B cell (primary cell): ENCODE data around the gene LMF2. TPM values are rescaled to one million over a fixed set of nuclear protein-coding genes. Genes with fewer than 3 reads are reported as not detected.
A peak's percentile ranks its signal among the peaks of the same experiment; 100 is the strongest.

Experiments used
- ATAC-seq: fragments of 200-7000 bp; cut with Tn5 transposase; one replicate; pipeline ENCODE4 v1.10.0; 2021; ENCODE audit warnings: low read depth, mild to moderate bottlenecking, moderate number of reproducible peaks, moderate library complexity
- CTCF ChIA-PET: fragments of 350-600 bp; sonication (Branson Sonifier 250); formaldehyde crosslinking; loops from one replicate; lab custom pipeline; 2021; ENCODE audit warnings: antibody characterized with exemption, inconsistent platforms; lab: Charles Lee
- POLR2A ChIA-PET: fragments of 350-600 bp; sonication (Branson Sonifier 250); formaldehyde crosslinking; loops from one replicate; lab custom pipeline; 2021; ENCODE audit warnings: antibody characterized with exemption; lab: Charles Lee
- DNase-seq: peaks from one replicate; pipeline ENCODE4 v3.0.0; 2013
- H2AFZ ChIP-seq: 2 replicates; pipeline ENCODE4 v1.6.1; 2012; ENCODE audit warnings: mild to moderate bottlenecking, low read depth, low read length; ENCODE audit not compliant: insufficient read depth, poor library complexity, severe bottlenecking
- H3K27ac ChIP-seq, 2 donors: 1 replicate in 1 of 2; 2 replicates in 1 of 2; pipeline ENCODE4 v1.5.1; 2012 to 2013; ENCODE audit warnings: low read length in 2 of 2, mild to moderate bottlenecking in 2 of 2, moderate library complexity in 1 of 2
- H3K27me3 ChIP-seq, 4 experiments: fragments of 200-600 bp in 1 of 4; sonication (generic) in 1 of 4; replicated peaks in 1 of 4; 1 replicate in 2 of 4; 2 replicates in 2 of 4; pipeline versions ENCODE4 v1.6.1 to v1.7.0; 2013 to 2016; ENCODE audit warnings: low read length in 3 of 4, mild to moderate bottlenecking in 2 of 4, mixed read lengths in 1 of 4, moderate library complexity in 1 of 4; ENCODE audit not compliant: insufficient read depth in 4 of 4, control insufficient read depth in 3 of 4; ENCODE audit errors: control extremely low read depth in 1 of 4
- H3K36me3 ChIP-seq, 2 experiments: replicated peaks in 1 of 2; 1 replicate in 1 of 2; 2 replicates in 1 of 2; pipeline versions ENCODE4 v1.6.1 to v1.7.1; 2013; ENCODE audit warnings: low read length in 1 of 2; ENCODE audit not compliant: insufficient read depth in 2 of 2, control insufficient read depth in 1 of 2; ENCODE audit errors: control extremely low read depth in 1 of 2, extremely low read depth in 1 of 2
- H3K4me1 ChIP-seq, 2 donors: fragments of 200-600 bp in 1 of 2; sonication (generic) in 1 of 2; 1 replicate in 1 of 2; 2 replicates in 1 of 2; pipeline versions ENCODE4 v1.5.1 to v1.6.1; 2013 to 2017; ENCODE audit warnings: low read length in 2 of 2; ENCODE audit not compliant: control insufficient read depth in 2 of 2, insufficient read depth in 2 of 2
- H3K4me2 ChIP-seq: replicated peaks from 2 replicates; pipeline ENCODE3; 2012; ENCODE audit warnings: mild to moderate bottlenecking, low read depth, low read length; ENCODE audit not compliant: poor library complexity, severe bottlenecking
- H3K4me3 ChIP-seq, 5 experiments: fragments of 200-600 bp in 1 of 5; sonication (generic) in 1 of 5; 1 replicate in 3 of 5; 2 replicates in 2 of 5; pipeline versions ENCODE4 v1.5.1 to v1.7.0; 2011 to 2016; ENCODE audit warnings: low read length in 4 of 5, mild to moderate bottlenecking in 4 of 5, low read depth in 2 of 5, control low read depth in 1 of 5, moderate library complexity in 1 of 5; ENCODE audit not compliant: insufficient read depth in 1 of 5; ENCODE audit errors: control extremely low read depth in 1 of 5, extremely low read depth in 1 of 5
- H3K79me2 ChIP-seq: fragments of 200-600 bp; sonication (generic); one replicate; pipeline ENCODE4 v1.6.0; 2016; ENCODE audit warnings: low read length; ENCODE audit not compliant: control insufficient read depth, insufficient read depth
- H3K9ac ChIP-seq: fragments of 200-600 bp; sonication (generic); 2 replicates; pipeline ENCODE4 v1.6.1; 2017; ENCODE audit warnings: mild to moderate bottlenecking, low read length, moderate library complexity
- H3K9me3 ChIP-seq, 3 donors: one replicate each; pipeline versions ENCODE4 v1.6.1 to v1.7.1; 2013; ENCODE audit warnings: low read length in 2 of 3; ENCODE audit not compliant: control insufficient read depth in 2 of 3, insufficient read depth in 1 of 3; ENCODE audit errors: control extremely low read depth in 1 of 3
- H4K20me1 ChIP-seq: 2 replicates; pipeline ENCODE4 v1.6.0; 2012; ENCODE audit warnings: mild to moderate bottlenecking, low read length; ENCODE audit not compliant: insufficient read depth, control insufficient read depth, poor library complexity, severe bottlenecking
- H3K27ac Mint-ChIP-seq: one replicate; pipeline ENCODE4 v1.8.0; 2021; ENCODE audit warnings: mixed read lengths
- H3K27me3 Mint-ChIP-seq: one replicate; pipeline ENCODE4 v1.8.0; 2021; ENCODE audit warnings: mixed read lengths
- H3K4me1 Mint-ChIP-seq: one replicate; pipeline ENCODE4 v1.8.0; 2021; ENCODE audit warnings: mixed read lengths
- H3K4me3 Mint-ChIP-seq: one replicate; pipeline ENCODE4 v1.8.0; 2021; ENCODE audit warnings: mixed read lengths
- H3K9me3 Mint-ChIP-seq: one replicate; pipeline ENCODE4 v1.8.0; 2022; ENCODE audit warnings: mixed read lengths; ENCODE audit not compliant: insufficient read depth
- EZH2 ChIP-seq: IDR thresholded peaks from 2 replicates; pipeline ENCODE4 v1.6.1; 2012; ENCODE audit warnings: borderline replicate concordance, low read depth, mild to moderate bottlenecking, moderate library complexity, low read length; ENCODE audit not compliant: insufficient read depth, poor library complexity, severe bottlenecking
- WGBS: methylation state at CpG from one replicate; pipeline ENCODE4 v1.1.5; 2013; ENCODE audit warnings: missing lambda C conversion rate; ENCODE audit not compliant: insufficient coverage; 5-methylcytosine and 5-hydroxymethylcytosine counted together
- intact Hi-C: fragments of 100-400 bp; cut with micrococcal nuclease; formaldehyde crosslinking; loops from one replicate; pipeline ENCODE4 v1.10.0; 2022
- polyA plus RNA-seq: library from polyadenylated mRNA; depleted of rRNA; stranded (reverse); fragments of >200 nt; gene quantifications from 2 replicates; pipeline ENCODE4 v1.2.3, GENCODE V29; 2012
- total RNA-seq, 2 donors: library from RNA; stranded (reverse); fragments of 120-200 nt in 1 of 2; gene quantifications; 1 replicate in 1 of 2; 2 replicates in 1 of 2; pipeline versions ENCODE4 v1.2.3 to v1.2.4, GENCODE V29; 2013 to 2022
- TF ChIP-seq, protein P1 (sequence below): fragments of 200-600 bp; IDR thresholded peaks from one replicate; pipeline ENCODE4 v1.8.0; 2022; ENCODE audit warnings: antibody characterized with exemption, mild to moderate bottlenecking

LMF2 gene
- total and polyA plus RNA-seq, 2 donors (not counting 1 experiment from before 2014, with no cell fraction given), result 128 to 316 TPM

DNA sequence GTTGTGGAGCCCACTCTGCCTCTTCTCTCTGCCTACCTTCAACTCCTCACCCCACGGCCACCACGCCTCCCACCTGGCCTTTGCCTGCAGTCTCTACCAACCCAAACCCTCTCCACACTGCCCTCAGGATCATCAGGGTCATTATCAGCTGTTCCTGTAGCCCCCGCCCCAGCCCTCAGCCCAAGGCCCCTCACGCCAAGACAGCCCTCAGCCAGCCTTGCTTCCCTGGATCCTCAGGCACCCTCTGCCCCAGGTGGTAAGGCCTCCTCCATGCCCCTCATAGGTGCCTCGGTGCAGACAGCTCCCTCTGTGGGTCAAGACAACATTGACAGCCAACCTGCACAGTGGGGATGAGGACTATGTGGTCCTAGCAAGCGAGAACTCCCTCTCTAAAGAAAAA, 34.4 kb downstream of the LMF2 start:
- peak overlapping the region; percentile 87 for H3K9ac ChIP-seq
- intact Hi-C loops, result loop anchor here (5.0 to 10.0 kb wide), 2 partner anchors 54 to 538 kb away; partner anchors contain the start of gene SCO2
- H3K4me1 ChIP-seq, result peaks cover 61 to 69% of the 10 kb centered on the region in 2 donors
- peaks cover 67% of the 10 kb centered on the region for H3K79me2 ChIP-seq
- Mint-ChIP-seq H3K27me3 (no peaks in the 10 kb centered on the region), H3K27ac (peak overlapping the region; percentile 92), H3K9me3 (no peaks in the 10 kb centered on the region), H3K4me3 (peak overlapping the region; percentile 89), H3K4me1 (peaks cover 65% of the 10 kb centered on the region)
- ATAC-seq, result no peak
- H3K27me3 ChIP-seq, result no peaks in the 10 kb centered on the region
- H2AFZ ChIP-seq, result no peak overlapping the region
- peaks cover 58% of the 10 kb centered on the region for H4K20me1 ChIP-seq
- H3K4me3 ChIP-seq, result peak overlapping the region in 3 of 5 experiments; percentile 68 to 81 (median 72)
- ChIA-PET POLR2A (interaction anchor here (1.3 kb wide), 1 partner anchor 52 kb away, joined by 5 read pairs; the partner anchor contains the start of gene SCO2), CTCF (interaction anchor here (1.1 to 2.2 kb wide), 7 partner anchors 12 to 232 kb away, joined by 3 to 16 read pairs (median 4); partner anchors contain the start of gene SCO2)
- no peak for TF ChIP-seq EZH2
- TF ChIP-seq, protein P1, sequence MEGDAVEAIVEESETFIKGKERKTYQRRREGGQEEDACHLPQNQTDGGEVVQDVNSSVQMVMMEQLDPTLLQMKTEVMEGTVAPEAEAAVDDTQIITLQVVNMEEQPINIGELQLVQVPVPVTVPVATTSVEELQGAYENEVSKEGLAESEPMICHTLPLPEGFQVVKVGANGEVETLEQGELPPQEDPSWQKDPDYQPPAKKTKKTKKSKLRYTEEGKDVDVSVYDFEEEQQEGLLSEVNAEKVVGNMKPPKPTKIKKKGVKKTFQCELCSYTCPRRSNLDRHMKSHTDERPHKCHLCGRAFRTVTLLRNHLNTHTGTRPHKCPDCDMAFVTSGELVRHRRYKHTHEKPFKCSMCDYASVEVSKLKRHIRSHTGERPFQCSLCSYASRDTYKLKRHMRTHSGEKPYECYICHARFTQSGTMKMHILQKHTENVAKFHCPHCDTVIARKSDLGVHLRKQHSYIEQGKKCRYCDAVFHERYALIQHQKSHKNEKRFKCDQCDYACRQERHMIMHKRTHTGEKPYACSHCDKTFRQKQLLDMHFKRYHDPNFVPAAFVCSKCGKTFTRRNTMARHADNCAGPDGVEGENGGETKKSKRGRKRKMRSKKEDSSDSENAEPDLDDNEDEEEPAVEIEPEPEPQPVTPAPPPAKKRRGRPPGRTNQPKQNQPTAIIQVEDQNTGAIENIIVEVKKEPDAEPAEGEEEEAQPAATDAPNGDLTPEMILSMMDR, result peak; percentile 38
- peak; percentile 60 for DNase-seq
- peak overlapping the region in 1 of 2 donors; percentile 90 for H3K27ac ChIP-seq
- 94% methylated on average over 5 of the region's 6 CpGs for WGBS
- peaks cover 0 to 7% of the 10 kb centered on the region in 2 experiments for H3K36me3 ChIP-seq
- peak overlapping the region; percentile 99 for H3K4me2 ChIP-seq
- H3K9me3 ChIP-seq, result no peaks in the 10 kb centered on the region

DNA sequence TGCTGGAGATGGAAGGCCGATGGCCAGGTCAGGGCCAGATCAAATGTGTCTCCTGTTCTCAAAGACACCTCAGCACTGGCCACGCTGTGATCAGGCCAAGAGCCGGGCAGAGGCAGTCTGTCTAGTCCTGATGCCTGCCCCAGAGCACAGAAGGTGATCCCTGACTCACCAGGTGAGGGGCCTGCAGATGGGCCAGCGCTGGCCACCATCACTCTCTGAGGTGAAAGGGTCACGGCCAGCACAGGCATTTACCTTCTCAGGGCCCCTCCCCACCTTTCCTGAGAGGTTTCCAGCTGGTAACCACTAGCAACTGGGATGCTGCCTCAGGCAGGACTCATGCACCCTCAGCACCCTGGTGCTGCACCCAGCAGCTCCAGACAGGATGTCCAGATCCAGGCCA, 35.5 kb downstream of the LMF2 start:
- Mint-ChIP-seq H3K9me3 (no peaks in the 10 kb centered on the region), H3K27me3 (no peaks in the 10 kb centered on the region), H3K4me3 (peak overlapping the region; percentile 89), H3K4me1 (peaks cover 69% of the 10 kb centered on the region), H3K27ac (peak overlapping the region; percentile 96)
- Histone ChIP-seq H3K4me2 (peak overlapping the region; percentile 99), H3K4me3 (no peak overlapping the region), H3K36me3 (peaks cover 0 to 17% of the 10 kb centered on the region in 2 experiments), H3K27ac (peak overlapping the region; percentile 69 to 90), H3K9me3 (no peaks in the 10 kb centered on the region), H3K27me3 (no peaks in the 10 kb centered on the region), H2AFZ (no peak overlapping the region), H3K79me2 (peaks cover 72% of the 10 kb centered on the region), H4K20me1 (peaks cover 62% of the 10 kb centered on the region), H3K4me1 (peaks cover 65 to 73% of the 10 kb centered on the region in 2 donors), H3K9ac (peak overlapping the region; percentile 87)
- ChIA-PET CTCF (interaction anchor here (0.5 to 2.2 kb wide), 2 partner anchors 19 to 26 kb away, joined by 7 to 16 read pairs; no protein-coding TSS in a partner anchor), POLR2A (interaction anchor here (1.2 kb wide), 1 partner anchor 26 kb away, joined by 3 read pairs; no protein-coding TSS in a partner anchor)
- intact Hi-C loops, result loop anchor here (5.0 to 10.0 kb wide), 2 partner anchors 55 to 537 kb away; partner anchors contain the start of gene SCO2
- no peak for ATAC-seq
- DNase-seq, result no peak
- TF ChIP-seq, protein P1, result no peak
- TF ChIP-seq EZH2, result no peak
- 86% methylated on average over 5 of the region's 5 CpGs for WGBS
